IMR-90 (cell line): ENCODE measurements around the gene SLTM. TPM values are rescaled to one million over a fixed set of nuclear protein-coding genes. Genes with fewer than 3 reads are reported as not detected.

Experiments used
- ATAC-seq: fragments of 200-7000 bp; cut with Tn5 transposase; 2 replicates; pipeline ENCODE4 v1.9.1; 2020; ENCODE audit warnings: low read depth, mild to moderate bottlenecking, moderate library complexity
- BruUV-seq: library from RNA; stranded (reverse); fragments of 400-500 nt; replicated peaks from 2 replicates; lab custom pipeline; 2021; lab: Mats Ljungman, UMichigan
- CTCF ChIA-PET: fragments of 300-600 bp; formaldehyde crosslinking; extraction: SDS; loops from one replicate; lab custom pipeline; 2021; ENCODE audit warnings: antibody characterized with exemption; lab: Yijun Ruan, JAX
- POLR2A ChIA-PET: fragments of 300-600 bp; sonication (Branson Sonifier 250); formaldehyde crosslinking; loops from one replicate; lab custom pipeline; 2022; ENCODE audit warnings: antibody characterized with exemption; ENCODE audit not compliant: unreplicated experiment; lab: Charles Lee
- DNase-seq: peaks from one replicate; pipeline ENCODE4 v3.0.0; 2013
- H2AFZ ChIP-seq: replicated peaks from 2 replicates; pipeline ENCODE3; 2013; ENCODE audit warnings: low read length, mild to moderate bottlenecking; ENCODE audit not compliant: poor library complexity
- H2AK5ac ChIP-seq: 2 replicates; pipeline ENCODE4 v1.6.1; 2013; ENCODE audit warnings: low read depth, low read length, inconsistent platforms
- H2AK9ac ChIP-seq: replicated peaks from 2 replicates; pipeline ENCODE3; 2013; ENCODE audit warnings: mild to moderate bottlenecking, low read depth, low read length, moderate library complexity; ENCODE audit not compliant: poor library complexity
- H2BK120ac ChIP-seq: 2 replicates; pipeline ENCODE4 v1.6.1; 2013; ENCODE audit warnings: low read depth, low read length, inconsistent platforms
- H2BK15ac ChIP-seq: 3 replicates; pipeline ENCODE4 v1.6.1; 2013; ENCODE audit warnings: low read depth, low read length, inconsistent platforms
- H2BK20ac ChIP-seq: 2 replicates; pipeline ENCODE4 v1.6.1; 2013; ENCODE audit warnings: low read depth, mild to moderate bottlenecking, inconsistent platforms, low read length, moderate library complexity
- H2BK5ac ChIP-seq: 2 replicates; pipeline ENCODE4 v1.6.1; 2013; ENCODE audit warnings: mild to moderate bottlenecking, low read depth, low read length, inconsistent platforms; ENCODE audit not compliant: poor library complexity, severe bottlenecking
- H3K14ac ChIP-seq: replicated peaks from 2 replicates; pipeline ENCODE4 v1.6.1; 2013; ENCODE audit warnings: low read depth, low read length, inconsistent platforms
- H3K18ac ChIP-seq: 2 replicates; pipeline ENCODE4 v1.6.1; 2013; ENCODE audit warnings: low read depth, low read length, control low read depth
- H3K23ac ChIP-seq: 2 replicates; pipeline ENCODE4 v1.6.1; 2013; ENCODE audit warnings: low read depth, low read length, inconsistent platforms
- H3K27ac ChIP-seq: 2 replicates; pipeline ENCODE4 v1.5.1; 2013; ENCODE audit warnings: mild to moderate bottlenecking, control low read depth, low read length; ENCODE audit not compliant: insufficient read depth
- H3K27me3 ChIP-seq: 2 replicates; pipeline ENCODE4 v1.6.1; 2013; ENCODE audit warnings: low read length; ENCODE audit not compliant: control insufficient read depth, insufficient read depth
- H3K36me3 ChIP-seq: 2 replicates; pipeline ENCODE4 v1.6.1; 2013; ENCODE audit warnings: low read length, mixed read lengths; ENCODE audit not compliant: control insufficient read depth, insufficient read depth
- H3K4ac ChIP-seq: 2 replicates; pipeline ENCODE4 v1.6.1; 2013; ENCODE audit warnings: low read depth, low read length, inconsistent platforms
- H3K4me1 ChIP-seq: 2 replicates; pipeline ENCODE4 v1.6.1; 2013; ENCODE audit warnings: low read length, mixed read lengths; ENCODE audit not compliant: control insufficient read depth, insufficient read depth
- H3K4me2 ChIP-seq: 2 replicates; pipeline ENCODE4 v1.6.1; 2013; ENCODE audit warnings: low read depth, mild to moderate bottlenecking, control low read depth, low read length, moderate library complexity
- H3K4me3 ChIP-seq: 2 replicates; pipeline ENCODE4 v1.5.1; 2013; ENCODE audit warnings: low read depth, mild to moderate bottlenecking, control low read depth, low read length, moderate library complexity; ENCODE audit not compliant: insufficient read depth
- H3K56ac ChIP-seq: 2 replicates; pipeline ENCODE4 v1.6.1; 2013; ENCODE audit warnings: low read length, inconsistent platforms; ENCODE audit not compliant: insufficient read depth; ENCODE audit errors: extremely low read depth
- H3K79me1 ChIP-seq, 2 experiments: 2 replicates each; pipeline ENCODE4 v1.6.1; 2013; ENCODE audit warnings: low read length in 2 of 2, inconsistent platforms in 1 of 2, low read depth in 1 of 2
- H3K9ac ChIP-seq: 2 replicates; pipeline ENCODE4 v1.6.1; 2013; ENCODE audit warnings: low read depth, low read length, control low read depth
- H3K9me1 ChIP-seq: 2 replicates; pipeline ENCODE4 v1.6.1; 2013; ENCODE audit warnings: low read length, inconsistent platforms; ENCODE audit not compliant: insufficient read depth
- H3K9me3 ChIP-seq: 2 replicates; pipeline ENCODE4 v1.6.1; 2013; ENCODE audit warnings: low read length; ENCODE audit not compliant: control insufficient read depth, insufficient read depth
- H4K20me1 ChIP-seq: 2 replicates; pipeline ENCODE4 v1.6.1; 2013; ENCODE audit warnings: low read length, inconsistent platforms; ENCODE audit not compliant: insufficient read depth
- H4K5ac ChIP-seq: 2 replicates; pipeline ENCODE4 v1.6.1; 2013; ENCODE audit warnings: mild to moderate bottlenecking, low read depth, low read length, control low read depth
- H4K8ac ChIP-seq, 2 experiments: 2 replicates each; pipeline ENCODE4 v1.6.1; 2013; ENCODE audit warnings: low read depth in 2 of 2, low read length in 2 of 2, control low read depth in 1 of 2, inconsistent platforms in 1 of 2
- H4K91ac ChIP-seq: 2 replicates; pipeline ENCODE4 v1.6.1; 2013; ENCODE audit warnings: low read depth, low read length, inconsistent platforms; ENCODE audit not compliant: insufficient read depth
- BHLHE40 ChIP-seq: fragments of 150-350 bp; IDR thresholded peaks from 2 replicates; pipeline ENCODE4 v1.6.1; 2016; ENCODE audit warnings: mild to moderate bottlenecking, low read depth, low read length
- CEBPB ChIP-seq: IDR thresholded peaks from 2 replicates; pipeline ENCODE4 v1.6.1; 2012; ENCODE audit warnings: low read depth, low read length, improper control_type of control experiment
- CHD1 ChIP-seq: IDR thresholded peaks from 2 replicates; pipeline ENCODE4 v1.6.1; 2012; ENCODE audit warnings: low read depth, low read length, improper control_type of control experiment
- CTCF ChIP-seq: conservative IDR thresholded peaks from 2 replicates; pipeline ENCODE4 v1.5.1; 2012; ENCODE audit warnings: mild to moderate bottlenecking, low read depth, low read length, improper control_type of control experiment
- FOS ChIP-seq: fragments of 150-350 bp; IDR thresholded peaks from 2 replicates; pipeline ENCODE4 v1.6.1; 2016; ENCODE audit warnings: low read depth, low read length
- MAFK ChIP-seq: IDR thresholded peaks from 2 replicates; pipeline ENCODE4 v1.6.1; 2012; ENCODE audit warnings: low read depth, low read length, improper control_type of control experiment
- MAZ ChIP-seq: IDR thresholded peaks from 2 replicates; pipeline ENCODE4 v1.6.1; 2012; ENCODE audit warnings: low read depth, mild to moderate bottlenecking, low read length, improper control_type of control experiment, moderate library complexity, borderline replicate concordance
- MXI1 ChIP-seq: IDR thresholded peaks from 2 replicates; pipeline ENCODE4 v1.6.1; 2012; ENCODE audit warnings: low read depth, mild to moderate bottlenecking, low read length, moderate library complexity, borderline replicate concordance
- NFE2L2 ChIP-seq: fragments of 150-350 bp; IDR thresholded peaks from 2 replicates; pipeline ENCODE4 v1.6.1; 2016; ENCODE audit warnings: low read depth, mild to moderate bottlenecking, low read length
- POLR2A ChIP-seq: IDR thresholded peaks from 2 replicates; pipeline ENCODE4 v1.6.1; 2012; ENCODE audit warnings: mild to moderate bottlenecking, low read depth, low read length
- RAD21 ChIP-seq: IDR thresholded peaks from 2 replicates; pipeline ENCODE4 v1.6.1; 2012; ENCODE audit warnings: low read length, improper control_type of control experiment
- RCOR1 ChIP-seq: IDR thresholded peaks from 2 replicates; pipeline ENCODE4 v1.6.1; 2012; ENCODE audit warnings: mild to moderate bottlenecking, low read length, improper control_type of control experiment; ENCODE audit not compliant: insufficient replicate concordance
- RFX5 ChIP-seq: IDR thresholded peaks from 2 replicates; pipeline ENCODE4 v1.8.0; 2012; ENCODE audit warnings: low read depth, mild to moderate bottlenecking, low read length, moderate library complexity
- USF2 ChIP-seq: fragments of 150-350 bp; IDR thresholded peaks from 2 replicates; pipeline ENCODE4 v1.6.1; 2017; ENCODE audit warnings: mild to moderate bottlenecking, antibody characterized with exemption, low read length, low read depth
- WGBS, 2 experiments: methylation state at CpG; one replicate each; pipeline versions ENCODE4 v1.1.5 to v1.1.7; 2013; ENCODE audit warnings: missing lambda C conversion rate in 2 of 2; ENCODE audit not compliant: insufficient read length in 1 of 2; ENCODE audit errors: extremely low coverage in 2 of 2; 5-methylcytosine and 5-hydroxymethylcytosine counted together
- dilution Hi-C: fragments of 300-500 bp; cut with HindIII; formaldehyde crosslinking; loops from one replicate; pipeline ENCODE4 v1.14.3; 2018; ENCODE audit warnings: low sequenced_read_pairs; ENCODE audit not compliant: unreplicated experiment
- in situ Hi-C: fragments of 300-500 bp; cut with MboI; formaldehyde crosslinking; loops from 3 replicates; pipeline ENCODE4 v1.14.3; 2019; ENCODE audit warnings: low sequenced_read_pairs, inconsistent platforms, mixed read lengths
- intact Hi-C: fragments of 100-400 bp; cut with micrococcal nuclease; formaldehyde crosslinking; loops from 2 replicates; pipeline ENCODE4 v1.10.0; 2022
- polyA plus RNA-seq, 3 experiments: library from polyadenylated mRNA; depleted of rRNA; stranded (reverse); fragments of >200 nt; gene quantifications; 2 replicates each; pipeline ENCODE4 v1.2.3, GENCODE V29; 2012; ENCODE audit warnings: low replicate concordance in 1 of 3
- total RNA-seq: library from RNA; depleted of rRNA; stranded (reverse); fragments of >200 nt; gene quantifications from 2 replicates; pipeline ENCODE4 v1.2.3, GENCODE V29; 2012
- TF ChIP-seq, protein P1 (sequence below): fragments of 150-350 bp; IDR thresholded peaks from 2 replicates; pipeline ENCODE4 v1.6.1; 2016; ENCODE audit warnings: low read depth, mild to moderate bottlenecking, low read length, moderate library complexity, borderline replicate concordance

Gene SLTM
- total and polyA plus RNA-seq, 2 of the 4 experiments (the other 2 are of a cell fraction) = 36.0 to 57.6 TPM

DNA sequence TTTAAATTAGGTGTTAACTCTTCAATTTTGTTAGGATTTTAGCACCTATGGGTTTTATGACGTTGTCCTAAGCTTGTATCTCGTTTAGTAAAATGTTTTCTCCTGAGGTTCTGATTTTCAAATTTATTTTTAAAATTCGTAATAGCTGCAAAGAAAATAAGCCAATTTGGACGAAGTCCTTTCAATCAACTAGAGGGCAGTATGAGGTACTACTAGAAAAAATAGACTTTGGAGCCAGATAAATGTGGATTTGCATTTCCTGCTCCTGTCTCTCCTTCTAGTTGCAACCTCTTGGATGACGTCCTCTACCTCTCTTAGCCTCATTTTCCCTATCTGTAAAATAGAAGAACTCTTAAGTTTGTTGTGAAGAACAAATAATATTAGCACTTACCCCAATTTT, 81.1 kb downstream of the SLTM start:
- no peak overlapping the region for H3K4me2 ChIP-seq
- H3K14ac ChIP-seq = no peak overlapping the region
- H3K4me1 ChIP-seq = no peaks in the 10 kb centered on the region
- no peak overlapping the region for H3K56ac ChIP-seq
- H4K8ac ChIP-seq = no peak overlapping the region
- no peaks in the 10 kb centered on the region for H3K79me1 ChIP-seq
- H4K20me1 ChIP-seq = no peaks in the 10 kb centered on the region
- in situ Hi-C loops (no loop called here), intact Hi-C loops (loop anchor here (10.0 kb wide), 2 partner anchors 58 to 628 kb away; no protein-coding TSS in a partner anchor), dilution Hi-C loops (no loop called here)
- H2BK5ac ChIP-seq = no peak overlapping the region
- no peak overlapping the region for H3K9ac ChIP-seq
- ATAC-seq (no peak), DNase-seq (no peak)
- no peak overlapping the region for H4K91ac ChIP-seq
- TF ChIP-seq CEBPB (no peak), MAZ (no peak), MXI1 (no peak), USF2 (no peak), RCOR1 (no peak), RFX5 (no peak), CHD1 (no peak), RAD21 (no peak), BHLHE40 (no peak), FOS (no peak), MAFK (no peak), POLR2A (no peak), NFE2L2 (no peak), CTCF (no peak)
- TF ChIP-seq, protein P1, sequence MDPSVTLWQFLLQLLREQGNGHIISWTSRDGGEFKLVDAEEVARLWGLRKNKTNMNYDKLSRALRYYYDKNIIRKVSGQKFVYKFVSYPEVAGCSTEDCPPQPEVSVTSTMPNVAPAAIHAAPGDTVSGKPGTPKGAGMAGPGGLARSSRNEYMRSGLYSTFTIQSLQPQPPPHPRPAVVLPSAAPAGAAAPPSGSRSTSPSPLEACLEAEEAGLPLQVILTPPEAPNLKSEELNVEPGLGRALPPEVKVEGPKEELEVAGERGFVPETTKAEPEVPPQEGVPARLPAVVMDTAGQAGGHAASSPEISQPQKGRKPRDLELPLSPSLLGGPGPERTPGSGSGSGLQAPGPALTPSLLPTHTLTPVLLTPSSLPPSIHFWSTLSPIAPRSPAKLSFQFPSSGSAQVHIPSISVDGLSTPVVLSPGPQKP = no peak
- H3K23ac ChIP-seq = no peak overlapping the region
- POLR2A ChIA-PET = no interaction called here
- no peak overlapping the region for H2BK20ac ChIP-seq
- peaks cover 19% of the 10 kb centered on the region for H3K36me3 ChIP-seq
- no peaks in the 10 kb centered on the region for H3K27me3 ChIP-seq
- H2AK5ac ChIP-seq = no peak overlapping the region
- no peak overlapping the region for H2BK15ac ChIP-seq
- H3K18ac ChIP-seq = no peak overlapping the region
- no peaks in the 10 kb centered on the region for H3K9me1 ChIP-seq
- H3K9me3 ChIP-seq = no peaks in the 10 kb centered on the region
- H2AFZ ChIP-seq = no peak overlapping the region
- no peak overlapping the region for H2AK9ac ChIP-seq
- no peak overlapping the region for H2BK120ac ChIP-seq
- CTCF ChIA-PET = interaction anchor here (1.1 kb wide), 1 partner anchor 23 kb away, joined by 3 read pairs; no protein-coding TSS in a partner anchor
- no peak overlapping the region for H3K4ac ChIP-seq
- H3K4me3 ChIP-seq = no peak overlapping the region
- H3K27ac ChIP-seq = no peak overlapping the region
- no CpG with 5 or more reads among the region's 5 CpGs for WGBS, 2 experiments
- H4K5ac ChIP-seq = no peak overlapping the region
- BruUV-seq = no TSS peak
